Activated CD8-positive, alpha-beta T cell treated with anti-CD3 and anti-CD28 coated beads for 36 hours (primary cell): Measurements from ENCODE around the gene SP110. TPM values are rescaled to one million over a fixed set of nuclear protein-coding genes. Genes with fewer than 3 reads are reported as not detected.
"Not testable (repeated sequence)": the region's sequence is repeated elsewhere in the genome, so short reads cannot be mapped to it uniquely, and the experiment has no call there.

ENCODE experiments used
- ATAC-seq: fragments of 200-7000 bp; cut with Tn5 transposase; one replicate; pipeline ENCODE4 v1.10.0; 2021; ENCODE audit warnings: mild to moderate bottlenecking, moderate library complexity
- CTCF ChIA-PET: fragments of 350-600 bp; sonication (Branson Sonifier 250); formaldehyde crosslinking; loops from one replicate; lab custom pipeline; 2021; ENCODE audit warnings: antibody characterized with exemption; lab: Charles Lee
- POLR2A ChIA-PET: fragments of 350-600 bp; sonication (Branson Sonifier 250); formaldehyde crosslinking; loops from one replicate; lab custom pipeline; 2021; ENCODE audit warnings: antibody characterized with exemption; lab: Charles Lee
- DNase-seq: peaks from one replicate; pipeline ENCODE4 v3.0.0-alpha.2; 2020
- H3K27ac Mint-ChIP-seq: one replicate; pipeline ENCODE4 v1.8.0; 2021; ENCODE audit warnings: mild to moderate bottlenecking, mixed read lengths
- H3K27me3 Mint-ChIP-seq: one replicate; pipeline ENCODE4 v1.8.0; 2021; ENCODE audit warnings: mixed read lengths
- H3K36me3 Mint-ChIP-seq: one replicate; pipeline ENCODE4 v1.8.0; 2021; ENCODE audit warnings: low read depth, mixed read lengths
- H3K4me1 Mint-ChIP-seq: one replicate; pipeline ENCODE4 v1.8.0; 2021; ENCODE audit warnings: low read depth, mixed read lengths
- H3K4me3 Mint-ChIP-seq: one replicate; pipeline ENCODE4 v1.8.0; 2021; ENCODE audit warnings: mild to moderate bottlenecking, moderate library complexity, mixed read lengths
- H3K9me3 Mint-ChIP-seq: one replicate; pipeline ENCODE4 v1.8.0; 2021; ENCODE audit warnings: mixed read lengths
- CTCF ChIP-seq: fragments of 200-600 bp; IDR thresholded peaks from one replicate; pipeline ENCODE4 v1.8.0; 2022; ENCODE audit warnings: antibody characterized with exemption, mild to moderate bottlenecking
- intact Hi-C: fragments of 100-400 bp; cut with micrococcal nuclease; formaldehyde crosslinking; loops from one replicate; pipeline ENCODE4 v1.10.0; 2022
- total RNA-seq, 2 experiments: library from RNA; stranded (reverse); gene quantifications; one replicate each; pipeline ENCODE4 v1.2.3, GENCODE V29; 2021

SP110 gene
- total RNA-seq, 2 experiments from 2014 or later = 67.0 to 69.4 TPM

- Mint-ChIP-seq H3K9me3 (peaks cover 11% of the 10 kb centered on the region), H3K27ac (no peak overlapping the region), H3K4me3 (no peak overlapping the region), H3K27me3 (no peaks in the 10 kb centered on the region), H3K4me1 (peaks cover 66% of the 10 kb centered on the region), H3K36me3 (peaks cover 72% of the 10 kb centered on the region)
- TF ChIP-seq CTCF = no peak
- ATAC-seq = no peak
- no peak for DNase-seq
- intact Hi-C loops = no loop called here
- ChIA-PET POLR2A (interaction anchor here (1.2 kb wide), 1 partner anchor 61 kb away, joined by 3 read pairs; the partner anchor contains the start of gene SP140L), CTCF (interaction anchor here (0.8 kb wide), 1 partner anchor 23 kb away, joined by 3 read pairs; no protein-coding TSS in a partner anchor)
Observed at GRCh38 chr2:230266638-230267037, 46.9 kb upstream of the SP110 start.

GRCh38 chr2:230264945-230265344 is 45.2 kb upstream of the SP110 start:
- Mint-ChIP-seq H3K9me3 (peaks cover 23% of the 10 kb centered on the region), H3K36me3 (peaks cover 75% of the 10 kb centered on the region), H3K4me1 (peaks cover 79% of the 10 kb centered on the region)
- ATAC-seq, H3K4me3 Mint-ChIP-seq, POLR2A ChIA-PET, DNase-seq, H3K27ac Mint-ChIP-seq, intact Hi-C loops, H3K27me3 Mint-ChIP-seq: not testable (repeated sequence)
- CTCF ChIA-PET = interaction anchor here (0.6 kb wide), 1 partner anchor 292 kb away, joined by 3 read pairs; no protein-coding TSS in a partner anchor

- peaks cover 25% of the 10 kb centered on the region for H3K9me3 Mint-ChIP-seq
- no peak for TF ChIP-seq CTCF
- H3K27me3 Mint-ChIP-seq = no peaks in the 10 kb centered on the region
- peak overlapping the region; percentile 94 for H3K27ac Mint-ChIP-seq
- H3K36me3 Mint-ChIP-seq = peaks cover 78% of the 10 kb centered on the region
- H3K4me1 Mint-ChIP-seq = peaks cover 72% of the 10 kb centered on the region
- intact Hi-C loops = no loop called here
- peak overlapping the region; percentile 62 for H3K4me3 Mint-ChIP-seq
- peak; percentile 82 for ATAC-seq
- CTCF ChIA-PET = interaction anchor here (0.6 kb wide), 1 partner anchor 372 kb away, joined by 3 read pairs; no protein-coding TSS in a partner anchor
- POLR2A ChIA-PET = interaction anchor here (0.7 to 1.7 kb wide), 4 partner anchors 19 to 153 kb away, joined by 3 to 5 read pairs (median 3); partner anchors contain the start of gene SP140L
- no peak for DNase-seq
Observed at GRCh38 chr2:230262246-230262645, 42.5 kb upstream of the SP110 start.

- DNase-seq = no peak
- no peak overlapping the region for H3K4me3 Mint-ChIP-seq
- no peaks in the 10 kb centered on the region for H3K27me3 Mint-ChIP-seq
- intact Hi-C loops = loop anchor here (5.0 kb wide), 1 partner anchor 59 kb away; no protein-coding TSS in a partner anchor
- H3K27ac Mint-ChIP-seq = no peak overlapping the region
- ChIA-PET POLR2A (interaction anchor here (0.6 kb wide), 1 partner anchor 168 kb away, joined by 3 read pairs; no protein-coding TSS in a partner anchor), CTCF (no interaction called here)
- no peak for ATAC-seq
- H3K4me1 Mint-ChIP-seq = peaks cover 61% of the 10 kb centered on the region
- peaks cover 29% of the 10 kb centered on the region for H3K9me3 Mint-ChIP-seq
- peaks cover 62% of the 10 kb centered on the region for H3K36me3 Mint-ChIP-seq
- TF ChIP-seq CTCF = no peak
Observed at GRCh38 chr2:230258483-230258882, 38.7 kb upstream of the SP110 start.

- Mint-ChIP-seq H3K4me3 (peak overlapping the region; percentile 14), H3K36me3 (peaks cover 52% of the 10 kb centered on the region), H3K4me1 (peaks cover 44% of the 10 kb centered on the region), H3K9me3 (peaks cover 23% of the 10 kb centered on the region), H3K27me3 (no peaks in the 10 kb centered on the region), H3K27ac (peak overlapping the region; percentile 94)
- ChIA-PET POLR2A (no interaction called here), CTCF (no interaction called here)
- ATAC-seq (peak; percentile 65), DNase-seq (peak; percentile 34)
- intact Hi-C loops = loop anchor here (5.0 kb wide), 1 partner anchor 60 kb away; no protein-coding TSS in a partner anchor
- no peak for TF ChIP-seq CTCF
Observed at GRCh38 chr2:230256733-230257332, 37.0 kb upstream of the SP110 start.
